Activated naive CD8-positive, alpha-beta T cell treated with anti-CD3 and anti-CD28 coated beads, Interleukin-2, amount 10 ng/mL, durations not matched to agents 7 days and 5 days (primary cell): ENCODE results near the gene IRF2. TPM values are rescaled to one million over a fixed set of nuclear protein-coding genes. Genes with fewer than 3 reads are reported as not detected.
"Not testable (repeated sequence)": the region's sequence is repeated elsewhere in the genome, so short reads cannot be mapped to it uniquely, and the experiment has no call there.

Experiments
- ATAC-seq: fragments of 150-1000 bp; cut with Tn5 transposase; one replicate; pipeline ENCODE4 v1.10.0; 2021; ENCODE audit warnings: low read depth, moderate library complexity
- POLR2A ChIA-PET: fragments of 350-600 bp; sonication (Branson Sonifier 250); formaldehyde crosslinking; loops from one replicate; lab custom pipeline; 2021; ENCODE audit warnings: antibody characterized with exemption; lab: Charles Lee
- DNase-seq: peaks from one replicate; pipeline ENCODE4 v3.0.0; 2021
- H3K27ac Mint-ChIP-seq: one replicate; pipeline ENCODE4 v1.8.0; 2022; ENCODE audit warnings: mild to moderate bottlenecking, mixed read lengths
- H3K27me3 Mint-ChIP-seq: one replicate; pipeline ENCODE4 v1.8.0; 2022; ENCODE audit warnings: mild to moderate bottlenecking, moderate library complexity, mixed read lengths
- H3K36me3 Mint-ChIP-seq: one replicate; pipeline ENCODE4 v1.8.0; 2021; ENCODE audit warnings: mild to moderate bottlenecking, mixed read lengths
- H3K4me1 Mint-ChIP-seq: one replicate; pipeline ENCODE4 v1.8.0; 2021; ENCODE audit warnings: mixed read lengths
- H3K4me3 Mint-ChIP-seq: one replicate; pipeline ENCODE4 v1.8.0; 2022; ENCODE audit warnings: mild to moderate bottlenecking, moderate library complexity, mixed read lengths
- H3K9me3 Mint-ChIP-seq: one replicate; pipeline ENCODE4 v1.8.0; 2021; ENCODE audit warnings: mixed read lengths
- total RNA-seq, 2 experiments: library from RNA; stranded (reverse); gene quantifications; one replicate each; pipeline ENCODE4 v1.2.3, GENCODE V29; 2021

The IRF2 gene
- total RNA-seq, 2 experiments from 2014 or later, result 72.0 to 73.2 TPM

GRCh38 chr4:184380707-184381106, 93.6 kb downstream of the IRF2 start:
- no peaks in the 10 kb centered on the region for H3K27me3 Mint-ChIP-seq
- H3K4me3 Mint-ChIP-seq, result no peak overlapping the region
- H3K4me1 Mint-ChIP-seq, result peaks cover 53% of the 10 kb centered on the region
- peaks cover 41% of the 10 kb centered on the region for H3K36me3 Mint-ChIP-seq
- peak overlapping the region; percentile 18 for H3K27ac Mint-ChIP-seq
- ATAC-seq (no peak), DNase-seq (no peak)
- POLR2A ChIA-PET, result interaction anchor here (1.0 to 1.4 kb wide), 3 partner anchors 88 to 117 kb away, joined by 3 to 4 read pairs (median 3); partner anchors contain the start of gene IRF2
- peaks cover 8% of the 10 kb centered on the region for H3K9me3 Mint-ChIP-seq

DNA sequence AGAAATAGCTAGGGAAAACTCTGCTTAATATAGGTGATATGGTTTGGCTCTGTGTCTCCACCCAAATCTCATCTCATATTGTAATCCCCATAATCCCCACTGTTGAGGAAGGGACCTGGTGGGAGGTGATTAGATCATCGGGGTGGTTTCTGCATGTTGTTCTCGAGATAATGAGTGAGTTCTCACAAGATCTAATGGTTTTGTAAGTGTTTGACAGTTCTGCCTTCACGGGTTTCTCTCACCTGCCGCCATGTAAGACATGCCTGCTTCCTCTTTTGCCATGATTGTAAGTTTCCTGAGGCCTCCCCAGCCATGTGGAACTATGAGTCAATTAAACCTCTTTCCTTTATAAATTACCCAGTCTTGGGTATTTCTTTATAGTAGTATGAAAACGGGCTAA, 94.1 kb downstream of the IRF2 start:
- DNase-seq, H3K27ac Mint-ChIP-seq, ATAC-seq, POLR2A ChIA-PET, H3K27me3 Mint-ChIP-seq, H3K4me3 Mint-ChIP-seq: not testable (repeated sequence)
- Mint-ChIP-seq H3K9me3 (peaks cover 10% of the 10 kb centered on the region), H3K36me3 (peaks cover 43% of the 10 kb centered on the region), H3K4me1 (peaks cover 51% of the 10 kb centered on the region)

- H3K4me3 Mint-ChIP-seq, result no peak overlapping the region
- peaks cover 43% of the 10 kb centered on the region for H3K36me3 Mint-ChIP-seq
- DNase-seq, result no peak
- H3K4me1 Mint-ChIP-seq, result peaks cover 34% of the 10 kb centered on the region
- ATAC-seq, result no peak
- H3K9me3 Mint-ChIP-seq, result peaks cover 12% of the 10 kb centered on the region
- POLR2A ChIA-PET, result interaction anchor here (0.7 kb wide), 1 partner anchor 8 kb away, joined by 3 read pairs; no protein-coding TSS in a partner anchor
- H3K27ac Mint-ChIP-seq, result no peak overlapping the region
- H3K27me3 Mint-ChIP-seq, result no peaks in the 10 kb centered on the region
Measured at GRCh38 chr4:184376923-184377322, 97.4 kb downstream of the IRF2 start.

- H3K36me3 Mint-ChIP-seq, result peaks cover 42% of the 10 kb centered on the region
Measured at GRCh38 chr4:184376126-184376838, 98.1 kb downstream of the IRF2 start.

DNA sequence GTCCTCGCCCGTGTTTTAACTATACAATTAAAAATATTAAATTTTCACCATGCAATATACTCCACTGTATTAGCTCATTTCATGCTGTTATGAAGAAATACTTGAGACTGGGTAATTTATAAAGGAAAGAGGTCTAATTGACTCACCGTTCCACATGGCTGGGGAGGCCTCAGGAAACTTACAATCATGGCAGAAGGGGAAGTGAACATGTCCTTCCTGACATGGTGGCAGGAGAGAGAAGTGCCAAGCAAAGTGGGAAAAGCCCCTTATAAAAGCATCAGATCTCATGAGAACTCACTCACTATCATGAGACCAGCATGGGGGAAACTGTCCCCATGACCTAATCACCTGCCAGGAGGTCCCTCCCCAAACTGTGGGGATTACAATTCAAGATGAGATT, 98.7 kb downstream of the IRF2 start:
- DNase-seq, H3K27me3 Mint-ChIP-seq, H3K4me3 Mint-ChIP-seq, ATAC-seq, H3K27ac Mint-ChIP-seq, POLR2A ChIA-PET: not testable (repeated sequence)
- peaks cover 29% of the 10 kb centered on the region for H3K4me1 Mint-ChIP-seq
- peaks cover 12% of the 10 kb centered on the region for H3K9me3 Mint-ChIP-seq
- H3K36me3 Mint-ChIP-seq, result peaks cover 37% of the 10 kb centered on the region

More at GRCh38 chr4:184376126-184376838, 98.1 kb downstream of the IRF2 start:
- H3K27ac Mint-ChIP-seq, result no peak overlapping the region
- no peaks in the 10 kb centered on the region for H3K27me3 Mint-ChIP-seq
- ATAC-seq (no peak), DNase-seq (no peak)
- peaks cover 12% of the 10 kb centered on the region for H3K9me3 Mint-ChIP-seq
- peaks cover 29% of the 10 kb centered on the region for H3K4me1 Mint-ChIP-seq
- H3K4me3 Mint-ChIP-seq, result no peak overlapping the region
- POLR2A ChIA-PET, result interaction anchor here (0.7 kb wide), 1 partner anchor 7 kb away, joined by 3 read pairs; no protein-coding TSS in a partner anchor

DNA sequence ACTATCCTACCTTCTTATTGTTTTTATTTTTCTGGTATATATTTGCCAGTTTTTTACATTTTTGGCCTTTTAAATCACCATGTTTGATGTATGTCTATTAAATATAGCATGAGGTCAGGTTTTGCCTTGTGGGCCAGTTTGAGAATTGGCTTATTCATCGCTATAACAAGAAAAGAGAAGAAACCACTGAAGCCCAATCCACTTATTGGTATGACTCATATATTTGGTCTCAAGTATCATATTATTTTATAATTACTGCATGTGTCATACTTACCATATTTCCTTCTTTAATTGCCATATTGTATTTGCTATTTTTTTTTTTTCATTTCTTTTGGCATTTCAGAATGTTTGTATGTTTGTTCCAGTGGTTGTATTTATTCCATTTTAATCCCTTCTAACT, 99.3 kb downstream of the IRF2 start:
- Mint-ChIP-seq H3K4me1 (peaks cover 30% of the 10 kb centered on the region), H3K27me3 (no peaks in the 10 kb centered on the region), H3K36me3 (peaks cover 31% of the 10 kb centered on the region), H3K9me3 (peaks cover 9% of the 10 kb centered on the region), H3K27ac (no peak overlapping the region), H3K4me3 (no peak overlapping the region)
- no peak for ATAC-seq
- POLR2A ChIA-PET, result no interaction called here
- DNase-seq, result no peak

- no peak for ATAC-seq
- H3K27me3 Mint-ChIP-seq, result no peaks in the 10 kb centered on the region
- no peak for DNase-seq
- peak overlapping the region; percentile 37 for H3K27ac Mint-ChIP-seq
- POLR2A ChIA-PET, result no interaction called here
- peaks cover 7% of the 10 kb centered on the region for H3K9me3 Mint-ChIP-seq
- peaks cover 30% of the 10 kb centered on the region for H3K4me1 Mint-ChIP-seq
- peaks cover 30% of the 10 kb centered on the region for H3K36me3 Mint-ChIP-seq
- H3K4me3 Mint-ChIP-seq, result no peak overlapping the region
Measured at GRCh38 chr4:184373886-184374405, 100.4 kb downstream of the IRF2 start.

DNA sequence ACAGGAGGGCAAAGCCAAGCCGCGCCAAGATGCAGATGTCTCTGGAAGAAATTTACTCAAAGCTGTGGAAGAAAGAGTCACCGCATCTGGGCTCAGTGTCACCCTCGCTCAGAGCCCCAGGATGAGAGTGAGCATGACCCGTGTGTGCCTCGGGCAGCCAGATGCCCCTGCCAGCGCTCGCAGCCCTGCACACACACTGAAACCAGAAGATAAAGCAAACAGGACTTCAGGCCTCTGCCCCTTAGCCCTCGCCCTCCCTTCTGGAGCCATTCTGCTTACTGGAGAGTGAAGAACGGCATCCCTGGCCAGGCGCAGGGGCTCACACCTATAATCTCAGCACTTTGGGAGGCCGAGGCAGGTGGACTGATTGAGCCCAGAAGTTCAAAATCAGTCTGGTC, 103.0 kb downstream of the IRF2 start:
- Mint-ChIP-seq H3K36me3 (peaks cover 26% of the 10 kb centered on the region), H3K27ac (no peak overlapping the region), H3K27me3 (no peaks in the 10 kb centered on the region), H3K4me1 (peaks cover 32% of the 10 kb centered on the region), H3K9me3 (peaks cover 9% of the 10 kb centered on the region), H3K4me3 (no peak overlapping the region)
- DNase-seq, result no peak
- no peak for ATAC-seq
- POLR2A ChIA-PET, result no interaction called here

DNA sequence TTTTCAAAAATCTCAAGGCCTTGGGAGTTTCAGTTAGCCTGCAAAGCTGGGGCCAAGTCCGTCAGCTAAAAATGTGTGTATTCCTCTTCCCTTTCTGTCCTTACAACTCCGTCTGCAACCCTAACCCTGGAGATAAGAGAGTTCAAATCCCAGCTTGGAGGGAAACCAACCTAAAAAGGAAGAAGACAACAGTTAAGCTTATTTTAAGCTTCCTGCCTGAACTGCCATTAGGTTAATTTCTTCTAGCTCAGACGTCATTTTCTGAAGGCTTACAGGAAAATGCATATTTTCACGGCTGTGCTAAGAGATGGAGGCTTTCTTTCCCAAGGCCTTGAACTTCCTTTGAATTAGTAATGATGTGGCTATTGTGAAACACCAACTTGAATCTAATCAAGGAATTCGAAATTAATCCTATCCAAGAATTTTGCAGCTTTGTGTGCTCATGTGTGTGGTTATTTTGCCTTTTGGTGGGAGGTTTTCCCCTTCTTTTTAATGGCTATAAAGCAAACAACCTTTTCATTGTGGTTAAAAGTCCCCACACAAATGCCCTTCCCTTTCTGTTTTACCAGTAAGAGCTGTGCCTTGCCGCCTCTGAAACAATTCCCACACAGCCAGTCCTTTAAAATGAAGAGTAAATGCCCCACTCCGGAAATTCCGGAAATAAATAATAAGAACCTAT, 103.5 kb downstream of the IRF2 start:
- Mint-ChIP-seq H3K36me3 (peaks cover 21% of the 10 kb centered on the region), H3K4me3 (no peak overlapping the region), H3K27ac (no peak overlapping the region), H3K4me1 (peaks cover 28% of the 10 kb centered on the region), H3K27me3 (no peaks in the 10 kb centered on the region), H3K9me3 (peaks cover 7% of the 10 kb centered on the region)
- no peak for DNase-seq
- POLR2A ChIA-PET, result no interaction called here
- ATAC-seq, result no peak

GRCh38 chr4:184369871-184370270, 104.5 kb downstream of the IRF2 start:
- ATAC-seq (no peak), DNase-seq (no peak)
- H3K27me3 Mint-ChIP-seq, result no peaks in the 10 kb centered on the region
- POLR2A ChIA-PET, result no interaction called here
- H3K4me1 Mint-ChIP-seq, result peaks cover 24% of the 10 kb centered on the region
- H3K36me3 Mint-ChIP-seq, result peaks cover 19% of the 10 kb centered on the region
- peaks cover 5% of the 10 kb centered on the region for H3K9me3 Mint-ChIP-seq
- no peak overlapping the region for H3K27ac Mint-ChIP-seq
- H3K4me3 Mint-ChIP-seq, result no peak overlapping the region

- Mint-ChIP-seq H3K4me1 (peaks cover 21% of the 10 kb centered on the region), H3K36me3 (peaks cover 21% of the 10 kb centered on the region), H3K9me3 (peaks cover 5% of the 10 kb centered on the region), H3K27ac (no peak overlapping the region), H3K4me3 (no peak overlapping the region), H3K27me3 (no peaks in the 10 kb centered on the region)
- POLR2A ChIA-PET, result interaction anchor here (0.5 to 0.6 kb wide), 2 partner anchors 8 to 14 kb away, joined by 3 to 4 read pairs; no protein-coding TSS in a partner anchor
- DNase-seq, result no peak
- no peak for ATAC-seq
Measured at GRCh38 chr4:184368731-184369130, 105.6 kb downstream of the IRF2 start.

DNA sequence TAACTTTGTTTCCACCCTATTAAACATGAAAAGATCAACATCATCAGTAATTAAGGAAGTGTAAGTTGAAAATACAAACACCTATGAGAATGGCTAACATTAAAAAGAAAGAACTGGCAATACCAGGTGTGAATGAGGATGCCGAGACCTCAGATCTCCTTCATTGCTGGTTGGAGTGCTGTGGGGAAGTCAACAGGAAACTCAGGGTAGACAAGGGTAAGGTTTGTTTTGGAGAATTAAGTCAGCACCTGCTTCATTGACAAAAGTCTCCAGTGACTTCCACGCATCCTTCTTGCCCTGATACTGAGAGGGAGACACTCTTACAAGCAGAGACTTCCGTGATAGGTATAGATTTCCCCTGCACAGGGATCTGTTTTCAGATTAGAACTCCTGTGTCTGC, 106.1 kb downstream of the IRF2 start:
- DNase-seq, result no peak
- POLR2A ChIA-PET, result interaction anchor here (0.6 kb wide), 1 partner anchor 13 kb away, joined by 4 read pairs; no protein-coding TSS in a partner anchor
- Mint-ChIP-seq H3K36me3 (peaks cover 21% of the 10 kb centered on the region), H3K27ac (no peak overlapping the region), H3K9me3 (peaks cover 5% of the 10 kb centered on the region), H3K4me1 (peaks cover 18% of the 10 kb centered on the region), H3K4me3 (no peak overlapping the region), H3K27me3 (no peaks in the 10 kb centered on the region)
- no peak for ATAC-seq

GRCh38 chr4:184364100-184364921, 110.0 kb downstream of the IRF2 start:
- H3K4me3 Mint-ChIP-seq, result no peak overlapping the region
- DNase-seq (no peak), ATAC-seq (no peak)
- POLR2A ChIA-PET, result no interaction called here
- H3K4me1 Mint-ChIP-seq, result peaks cover 20% of the 10 kb centered on the region
- H3K27me3 Mint-ChIP-seq, result no peaks in the 10 kb centered on the region
- peaks cover 25% of the 10 kb centered on the region for H3K36me3 Mint-ChIP-seq
- H3K27ac Mint-ChIP-seq, result no peak overlapping the region
- peaks cover 8% of the 10 kb centered on the region for H3K9me3 Mint-ChIP-seq
